GM21390 (cell line): ENCODE measurements around the gene SAMD3.
A peak's percentile ranks its signal among the peaks of the same experiment; 100 is the strongest.
"Not testable (repeated sequence)": the region's sequence is repeated elsewhere in the genome, so short reads cannot be mapped to it uniquely, and the experiment has no call there.

Source experiments
- ATAC-seq: cut with Tn5 transposase; IDR thresholded peaks from one replicate; pipeline ENCODE4 v1.9.1; 2021; ENCODE audit not compliant: unreplicated experiment

Gene SAMD3

GRCh38 chr6:130211691-130212090, 11.1 kb downstream of the SAMD3 start:
- no peak for ATAC-seq

- ATAC-seq, result no peak
Observed at GRCh38 chr6:130207979-130208649, 14.6 kb downstream of the SAMD3 start.

GRCh38 chr6:130206479-130206878, 16.3 kb downstream of the SAMD3 start:
- ATAC-seq, result no peak

- ATAC-seq, result no peak
Observed at GRCh38 chr6:130204322-130204721, 18.4 kb downstream of the SAMD3 start.

- ATAC-seq, result peak; percentile 37
Observed at GRCh38 chr6:130203370-130203769, 19.4 kb downstream of the SAMD3 start.

GRCh38 chr6:130202782-130203181, 20.0 kb downstream of the SAMD3 start:
- ATAC-seq, result peak; percentile 88

- no peak for ATAC-seq
Observed at GRCh38 chr6:130200020-130200419, 22.7 kb downstream of the SAMD3 start.

GRCh38 chr6:130198483-130199035, 24.2 kb downstream of the SAMD3 start:
- no peak for ATAC-seq

- not testable (repeated sequence) for ATAC-seq
Observed at GRCh38 chr6:130197816-130198482, 24.8 kb downstream of the SAMD3 start.

- ATAC-seq, result not testable (repeated sequence)
Observed at GRCh38 chr6:130194434-130194833, 28.3 kb downstream of the SAMD3 start.

GRCh38 chr6:130190701-130191690, 31.8 kb downstream of the SAMD3 start:
- no peak for ATAC-seq

- ATAC-seq, result no peak
Observed at GRCh38 chr6:130189531-130190397, 33.0 kb downstream of the SAMD3 start.

- ATAC-seq, result no peak
Observed at GRCh38 chr6:130188207-130188899, 34.4 kb downstream of the SAMD3 start.

- ATAC-seq, result no peak
Observed at GRCh38 chr6:130187335-130188206, 35.2 kb downstream of the SAMD3 start.

- no peak for ATAC-seq
Observed at GRCh38 chr6:130185658-130186057, 37.1 kb downstream of the SAMD3 start.

- no peak for ATAC-seq
Observed at GRCh38 chr6:130183271-130184222, 39.2 kb downstream of the SAMD3 start.

- no peak for ATAC-seq
Observed at GRCh38 chr6:130182466-130182865, 40.3 kb downstream of the SAMD3 start.

- ATAC-seq, result no peak
Observed at GRCh38 chr6:130178692-130179091, 44.1 kb downstream of the SAMD3 start.
